ENCODE results near the gene SDK2. TPM values are rescaled to one million over a fixed set of nuclear protein-coding genes. Genes with fewer than 3 reads are reported as not detected.
A peak's percentile ranks its signal among the peaks of the same experiment; 100 is the strongest.
"Not testable (repeated sequence)": the region's sequence is repeated elsewhere in the genome, so short reads cannot be mapped to it uniquely, and the experiment has no call there.

SDK2 gene
- total and polyA plus RNA-seq, 2 of the 8 experiments (the other 6 are each of a cell fraction or from before 2014, with no cell fraction given) = 3.9 to 4.1 TPM

DNA sequence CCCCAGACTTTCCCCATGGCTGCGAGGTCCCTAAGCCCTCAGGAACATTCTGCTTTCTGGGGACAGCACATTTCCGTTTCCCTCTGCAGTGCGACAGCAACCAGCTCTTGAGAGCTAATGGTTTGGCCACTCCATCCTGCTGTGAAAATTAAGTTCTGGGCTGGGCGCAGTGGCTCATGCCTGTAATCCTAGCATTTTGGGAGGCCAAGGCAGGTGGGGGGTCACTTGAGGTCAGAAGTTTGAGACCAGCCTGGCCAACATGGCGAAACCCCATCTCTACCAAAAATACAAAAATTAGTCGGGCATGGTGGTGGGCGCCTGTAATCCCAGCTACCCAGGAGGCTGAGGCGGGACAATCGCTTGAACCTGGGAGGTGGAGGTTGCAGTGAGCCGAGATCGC is 331.4 kb downstream of the SDK2 start:
- TF ChIP-seq NANOG (IDR thresholded peaks at IDR 0.05; ENCODE audit: insufficient read depth, low read depth, low read length, poor library complexity, severe bottlenecking) = peak; percentile 36
- H3K4ac ChIP-seq (replicated peaks; ENCODE audit: insufficient read length, low read depth, low read length); H2BK12ac ChIP-seq (ENCODE audit: low read depth, low read length); H4K91ac ChIP-seq (replicated peaks; ENCODE audit: insufficient read length, low read length); H4K8ac ChIP-seq (ENCODE audit: extremely low read depth, insufficient read depth, low read length); H4K20me1 ChIP-seq (replicated peaks in 1 of 2; ENCODE audit: control insufficient read depth in 1 of 2, insufficient read depth in 2 of 2, low read length in 2 of 2); H3K36me3 ChIP-seq (ENCODE audit: control insufficient read depth in 2 of 4, insufficient read depth in 4 of 4, low read length in 3 of 4); H3K79me1 ChIP-seq (ENCODE audit: low read depth, low read length); H3K9me3 ChIP-seq (ENCODE audit: insufficient read depth in 2 of 2, low read depth in 1 of 2, low read length in 1 of 2); H3K27ac ChIP-seq (ENCODE audit: low read depth, low read length); DNase-seq (ENCODE audit: low read depth in 1 of 2, low spot score in 2 of 2); H3K23ac ChIP-seq (ENCODE audit: insufficient read length); H3K56ac ChIP-seq (replicated peaks; ENCODE audit: insufficient read length, low read depth, low read length); H3K14ac ChIP-seq (ENCODE audit: insufficient read length); H2BK15ac ChIP-seq (ENCODE audit: low read length); H3K9ac ChIP-seq (replicated peaks in 1 of 4; ENCODE audit: extremely low read depth in 1 of 4, low read depth in 3 of 4, low read length in 3 of 4); H4K5ac ChIP-seq (ENCODE audit: insufficient read length, low read depth, low read length); H2BK5ac ChIP-seq (ENCODE audit: low read depth, low read length); FAIRE-seq; H2BK120ac ChIP-seq (replicated peaks; ENCODE audit: low read depth, low read length); H2AK5ac ChIP-seq (ENCODE audit: low read depth, low read length); H2AFZ ChIP-seq (ENCODE audit: low read length); H2BK20ac ChIP-seq (ENCODE audit: low read length): not testable (repeated sequence)
- H3K4me2 ChIP-seq (ENCODE audit: insufficient read depth in 1 of 2, low read depth in 2 of 2, low read length in 2 of 2) = peak overlapping the region; percentile 71 to 93; a peak in 3 of 4 replicates
- peak overlapping the region in 1 of 4 experiments; percentile 86; a peak in 1 of 8 replicates for H3K4me3 ChIP-seq (ENCODE audit: extremely low read depth in 1 of 4, insufficient read depth in 2 of 4, low read depth in 3 of 4, low read length in 4 of 4)
- H3K18ac ChIP-seq (ENCODE audit: extremely low read depth, low read length) = peak overlapping the region; percentile 5; the same call in 1 of the 2 replicates
- WGBS, 2 experiments (ENCODE audit: extremely low coverage in 1 of 2, insufficient coverage in 1 of 2, insufficient read length in 1 of 2, insufficient replicate concordance in 2 of 2, low coverage in 1 of 2, low lambda C conversion rate in 2 of 2, missing lambda C conversion rate in 1 of 2) = 55% methylated on average over 11 of the region's 11 CpGs; no CpG with 5 or more reads in 1 of the 2 experiments
- ChIA-PET CTCF (ENCODE audit: partially characterized antibody) (interaction anchor here (0.7 to 8.5 kb wide), 15 partner anchors 9 to 58 kb away, joined by 3 to 53 read pairs (median 6); partner anchors contain the start of gene CPSF4L), POLR2A (ENCODE audit: partially characterized antibody) (interaction anchor here (1.1 to 6.6 kb wide), 3 partner anchors 9 to 30 kb away, joined by 4 to 49 read pairs (median 6); no protein-coding TSS in a partner anchor)
- H3K27me3 ChIP-seq (replicated peaks in 1 of 4; ENCODE audit: control insufficient read depth in 3 of 4, extremely low read depth in 1 of 4, insufficient read depth in 3 of 4, low read length in 3 of 4) = peaks cover 0 to 10% (median 5%) of the 10 kb centered on the region in 4 experiments; a peak in 3 of 7 replicates
- peaks cover 16% of the 10 kb centered on the region; the same call in 1 of the 2 replicates for H3K23me2 ChIP-seq (ENCODE audit: low read depth, low read length)
- H3K79me2 ChIP-seq (ENCODE audit: control insufficient read depth in 1 of 2, insufficient read depth in 2 of 2, low read length in 2 of 2) = peaks cover 0 to 11% of the 10 kb centered on the region in 2 experiments; a peak in 1 of 4 replicates
- peaks cover 2 to 27% (median 20%) of the 10 kb centered on the region in 4 experiments for H3K4me1 ChIP-seq (replicated peaks in 1 of 4; ENCODE audit: control insufficient read depth in 3 of 4, insufficient read depth in 4 of 4, low read length in 3 of 4)
